Measurements from ENCODE around the gene UGT1A3. TPM values are rescaled to one million over a fixed set of nuclear protein-coding genes. Genes with fewer than 3 reads are reported as not detected.
"Not testable (repeated sequence)": the region's sequence is repeated elsewhere in the genome, so short reads cannot be mapped to it uniquely, and the experiment has no call there.

The UGT1A3 gene
- total RNA-seq, 1 experiment from 2014 or later, result not detected

- peak; percentile 46 for DNase-seq (ENCODE audit: low read depth)
Observed at GRCh38 chr2:233707940-233708644, 20.8 kb upstream of the UGT1A3 start.

GRCh38 chr2:233708942-233709341, 19.9 kb upstream of the UGT1A3 start:
- no peak for DNase-seq (ENCODE audit: low read depth)

GRCh38 chr2:233711312-233712008, 17.4 kb upstream of the UGT1A3 start:
- peak; percentile 87 for DNase-seq (ENCODE audit: low read depth)

GRCh38 chr2:233712611-233713261, 16.1 kb upstream of the UGT1A3 start, which contains the start of gene UGT1A5:
Gene UGT1A5 (plus strand): TSS chr2:233712907. CDS start chr2:233712992, 85 bp downstream.
- DNase-seq (ENCODE audit: low read depth), result no peak

- DNase-seq (ENCODE audit: low read depth), result no peak
Observed at GRCh38 chr2:233713262-233713615, 15.6 kb upstream of the UGT1A3 start.

- peak; percentile 49 for DNase-seq (ENCODE audit: low read depth)
Observed at GRCh38 chr2:233714121-233714520, 14.7 kb upstream of the UGT1A3 start.

- DNase-seq (ENCODE audit: low read depth), result no peak
Observed at GRCh38 chr2:233718552-233718951, 10.3 kb upstream of the UGT1A3 start, which contains the start of gene UGT1A4. Gene UGT1A4 (plus strand): TSS chr2:233718736. CDS start chr2:233718821, 85 bp downstream.

GRCh38 chr2:233736868-233737653, 8.2 kb downstream of the UGT1A3 start:
- DNase-seq (ENCODE audit: low read depth), result not testable (repeated sequence)

- DNase-seq (ENCODE audit: low read depth), result no peak
Observed at GRCh38 chr2:233740870-233741269, 12.0 kb downstream of the UGT1A3 start.

GRCh38 chr2:233743464-233744259, 14.8 kb downstream of the UGT1A3 start:
- no peak for DNase-seq (ENCODE audit: low read depth)

GRCh38 chr2:233745073-233745755, 16.4 kb downstream of the UGT1A3 start:
- DNase-seq (ENCODE audit: low read depth), result no peak

- DNase-seq (ENCODE audit: low read depth), result not testable (repeated sequence)
Observed at GRCh38 chr2:233745838-233746237, 17.0 kb downstream of the UGT1A3 start.

GRCh38 chr2:233746475-233747282, 17.8 kb downstream of the UGT1A3 start:
- no peak for DNase-seq (ENCODE audit: low read depth)

- no peak for DNase-seq (ENCODE audit: low read depth)
Observed at GRCh38 chr2:233747283-233747544, 18.4 kb downstream of the UGT1A3 start.

GRCh38 chr2:233750689-233751088, 21.8 kb downstream of the UGT1A3 start:
- not testable (repeated sequence) for DNase-seq (ENCODE audit: low read depth)

- not testable (repeated sequence) for DNase-seq (ENCODE audit: low read depth)
Observed at GRCh38 chr2:233751212-233752009, 22.6 kb downstream of the UGT1A3 start.

GRCh38 chr2:233754872-233755611, 26.2 kb downstream of the UGT1A3 start:
- DNase-seq (ENCODE audit: low read depth), result no peak

- peak; percentile 47 for DNase-seq (ENCODE audit: low read depth)
Observed at GRCh38 chr2:233756429-233757081, 27.7 kb downstream of the UGT1A3 start.
